Hematopoietic multipotent progenitor cell treated with erythropoietin and hydrocortisone succinate and interleukin-3 and kit ligand, for 6 days (in vitro differentiated cells): Measurements from ENCODE around the gene KCNT1.

ENCODE experiments used
- DNase-seq: peaks from one replicate; pipeline ENCODE4 v3.0.0-alpha.2; 2015

Gene KCNT1

DNA sequence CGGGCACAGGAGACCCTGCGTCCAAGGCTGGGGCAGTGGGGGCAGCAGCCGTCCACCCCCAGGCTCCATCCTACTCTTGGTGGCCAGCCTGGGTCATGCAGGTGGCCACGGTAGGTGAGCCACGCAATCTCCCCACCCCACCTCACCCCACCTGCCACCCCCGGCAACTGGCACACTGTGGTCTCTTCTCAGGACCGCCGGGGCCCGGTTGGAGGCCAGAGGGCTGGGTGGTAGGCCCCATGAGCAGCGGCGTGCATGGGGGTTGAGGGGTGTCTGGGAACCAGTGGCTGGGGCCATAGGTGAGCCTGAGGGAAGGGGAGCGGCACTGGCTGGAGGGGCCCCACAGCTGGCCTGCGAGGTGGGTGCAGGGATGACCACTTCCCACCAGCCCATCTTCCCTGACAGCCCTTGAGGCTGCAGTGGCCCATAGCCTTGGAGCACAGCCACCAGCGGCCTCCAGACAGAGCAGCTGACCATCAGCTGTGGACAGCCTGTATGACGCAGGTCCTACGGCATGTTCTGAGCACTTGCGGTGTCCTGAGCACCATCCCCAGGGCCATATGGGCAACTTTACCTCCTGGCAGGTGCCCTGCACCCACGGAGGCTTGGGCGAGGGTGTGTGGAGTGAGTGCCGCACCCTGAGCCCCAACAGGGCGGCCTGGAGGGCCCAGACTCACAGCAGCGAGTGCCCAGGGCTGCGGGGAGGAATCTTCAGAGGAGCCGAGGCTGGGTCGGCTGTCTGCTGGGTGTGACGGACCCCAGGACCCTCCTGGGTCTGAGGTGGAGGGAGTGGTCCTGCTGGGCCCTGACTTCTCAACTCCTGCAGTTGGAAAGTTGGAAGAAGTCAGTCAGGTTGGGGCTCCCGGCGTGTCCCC is 47.4 kb downstream of the KCNT1 start:
- DNase-seq, result no peak

DNA sequence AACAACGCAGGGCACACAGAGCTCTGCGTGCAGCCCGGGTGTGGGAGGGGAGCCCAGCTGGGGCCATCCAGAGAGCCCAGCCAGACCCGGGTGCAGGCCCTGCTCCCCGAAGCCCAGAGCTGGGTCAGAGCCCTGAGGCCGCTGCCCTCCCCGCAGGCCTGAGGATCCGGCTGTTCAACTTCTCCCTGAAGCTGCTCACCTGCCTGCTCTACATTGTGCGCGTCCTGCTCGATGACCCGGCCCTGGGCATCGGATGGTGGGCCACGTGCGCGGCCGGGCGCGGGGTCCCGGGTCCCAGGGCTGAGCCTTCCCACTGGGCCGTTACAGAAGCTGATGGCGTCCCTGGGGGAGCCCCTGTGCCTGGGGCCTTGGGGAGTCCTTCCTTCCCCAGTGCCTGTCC is 48.8 kb downstream of the KCNT1 start:
- DNase-seq, result no peak

DNA sequence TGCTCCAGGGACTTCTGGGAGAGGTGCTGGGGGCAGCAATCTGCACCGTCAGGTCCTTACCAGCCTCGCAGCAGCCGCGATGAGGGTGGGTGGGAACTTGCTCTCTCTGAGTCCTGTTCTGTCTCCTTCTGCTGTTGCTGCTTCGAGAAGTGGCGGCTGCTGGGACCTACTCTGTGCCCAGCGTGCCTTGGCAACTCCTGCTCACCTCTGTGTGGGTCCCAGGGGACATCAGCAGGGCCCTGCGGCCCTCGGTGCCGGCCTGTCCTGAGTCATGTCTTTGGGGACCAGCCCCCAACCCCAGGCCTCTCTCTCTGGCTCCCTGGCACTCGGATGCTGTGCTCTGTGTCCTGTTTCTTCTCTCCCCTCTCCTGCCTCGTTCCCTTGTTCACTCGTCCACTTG is 49.5 kb downstream of the KCNT1 start:
- no peak for DNase-seq

DNA sequence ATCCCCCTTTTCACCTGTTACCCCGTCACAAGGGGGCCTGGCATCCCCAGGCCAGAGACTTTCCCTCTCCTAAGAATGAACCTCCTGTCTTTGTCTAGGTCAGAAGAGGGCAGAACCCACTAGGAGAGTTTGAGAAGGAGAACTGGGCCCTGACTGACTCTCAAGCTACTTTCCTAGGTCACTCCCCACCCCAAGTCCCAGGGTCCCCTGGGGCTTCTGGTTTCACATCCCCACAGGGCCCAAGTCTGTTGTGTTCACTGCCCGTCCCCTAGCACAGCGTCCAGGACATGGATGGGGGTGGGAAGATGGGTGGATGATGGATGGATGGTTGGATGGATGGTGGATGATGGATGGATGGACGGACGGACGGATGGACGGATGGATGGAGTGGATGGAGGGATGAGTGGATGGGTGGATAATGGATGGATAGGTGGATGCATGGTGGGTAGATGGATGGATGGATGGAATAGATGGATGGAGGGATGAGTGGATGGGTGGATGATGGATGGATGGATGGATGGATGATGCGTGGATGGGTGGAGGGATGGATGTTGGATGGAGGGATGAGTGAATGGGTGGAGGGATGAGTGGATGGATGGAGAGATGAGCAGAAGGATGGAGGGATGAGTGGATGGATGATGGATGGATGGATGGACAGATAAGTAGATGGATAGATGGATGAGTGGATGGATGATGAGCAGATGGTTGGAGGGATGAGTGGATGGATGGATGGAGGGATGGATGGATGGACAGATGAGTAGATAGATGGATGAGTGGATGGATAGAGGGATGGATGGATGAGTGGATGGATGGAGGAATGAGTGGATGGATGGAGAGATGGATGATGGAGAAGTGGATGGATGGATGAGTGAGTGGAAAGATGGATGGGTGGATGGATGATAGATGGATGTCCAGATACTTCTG is 50.6 kb downstream of the KCNT1 start:
- no peak for DNase-seq

DNA sequence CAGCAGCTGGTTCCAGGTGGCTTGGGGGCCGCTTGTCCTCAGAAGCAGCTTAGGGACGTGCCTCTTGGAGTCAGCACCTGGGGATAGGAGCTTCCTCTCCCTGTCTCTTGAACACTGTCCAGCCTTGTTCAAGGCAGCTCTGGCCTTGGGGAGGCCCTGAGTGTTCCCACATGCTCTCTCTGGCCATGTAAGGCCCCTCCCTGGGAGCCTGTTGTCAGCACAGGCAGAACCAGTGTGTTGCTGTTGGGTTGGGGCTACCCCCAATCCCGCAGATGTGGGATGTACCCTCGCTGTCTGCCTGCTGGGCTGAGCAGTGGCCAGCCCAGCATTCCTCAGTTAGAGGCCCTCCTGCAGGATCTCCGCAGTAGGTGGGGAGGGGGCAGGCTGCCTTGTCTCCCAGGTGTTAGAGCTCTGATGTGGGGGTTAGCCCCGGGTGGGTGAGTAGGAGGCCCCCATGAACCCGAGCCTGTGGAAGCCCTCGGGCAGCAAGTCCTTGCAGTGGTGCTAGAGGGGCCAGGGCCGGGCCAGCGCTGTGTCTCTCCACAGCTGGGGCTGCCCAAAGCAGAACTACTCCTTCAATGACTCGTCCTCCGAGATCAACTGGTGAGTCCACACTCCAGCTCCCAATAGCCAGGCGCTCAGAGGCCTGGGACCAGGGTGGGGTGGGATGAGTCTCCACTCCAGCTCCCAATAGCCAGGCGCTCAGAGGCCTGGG is 51.6 kb downstream of the KCNT1 start:
- DNase-seq, result no peak

DNA sequence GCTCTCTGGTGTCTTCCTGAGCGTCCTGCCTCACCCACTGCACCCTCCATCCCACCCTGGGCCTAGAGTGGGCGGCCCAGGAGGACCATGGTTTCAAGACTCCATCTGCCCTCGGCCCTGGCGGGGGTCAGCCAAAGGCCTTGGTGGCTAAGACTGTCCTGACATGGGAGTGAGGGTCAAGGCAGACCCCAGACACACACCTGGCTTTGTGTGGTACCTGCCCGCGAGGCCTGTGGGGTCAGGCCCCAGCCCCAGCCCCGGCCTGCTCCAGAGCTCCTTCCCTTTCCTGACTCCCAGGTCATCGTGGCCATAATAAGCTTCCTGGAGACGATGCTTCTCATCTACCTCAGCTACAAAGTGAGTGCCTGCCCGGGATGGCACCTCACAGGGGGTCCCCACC is 54.6 kb downstream of the KCNT1 start:
- DNase-seq, result no peak

DNA sequence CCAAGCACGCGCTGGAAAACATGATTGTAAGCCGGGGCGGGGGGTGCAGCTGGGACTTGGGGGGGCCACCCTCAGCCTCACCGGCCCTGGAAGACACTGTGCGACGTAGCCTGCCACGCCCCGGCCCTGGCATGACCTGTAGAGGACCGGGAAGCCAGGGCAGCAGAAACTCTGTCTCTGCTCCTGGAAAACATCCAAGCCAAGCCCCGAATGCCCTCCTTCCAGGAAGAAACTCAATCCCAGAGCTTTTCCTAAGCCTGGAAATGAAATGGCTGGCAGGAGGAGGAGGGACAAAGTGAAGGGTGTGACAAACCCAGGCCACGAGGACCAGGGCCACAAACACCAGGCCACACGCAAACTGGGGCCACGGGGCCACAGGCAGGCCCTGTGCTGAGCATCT is 55.4 kb downstream of the KCNT1 start:
- DNase-seq, result no peak

DNA sequence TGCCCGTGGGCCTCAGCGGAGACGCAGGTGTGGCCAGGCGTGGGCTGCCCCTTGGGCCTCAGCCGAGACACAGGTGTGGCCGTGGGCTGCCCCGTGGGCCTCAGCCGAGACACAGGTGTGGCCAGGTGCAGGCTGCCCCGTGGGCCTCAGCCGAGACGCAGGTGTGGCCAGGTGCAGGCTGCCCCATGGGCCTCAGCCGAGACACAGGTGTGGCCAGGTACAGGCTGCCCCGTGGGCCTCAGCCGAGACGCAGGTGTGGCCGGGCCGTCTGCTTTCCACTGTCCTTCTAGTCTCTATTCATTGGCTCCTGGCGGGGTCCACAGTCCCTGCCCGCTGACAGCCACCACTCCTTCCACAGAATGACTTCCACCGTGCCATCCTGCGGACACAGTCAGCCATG is 56.1 kb downstream of the KCNT1 start:
- no peak for DNase-seq

DNA sequence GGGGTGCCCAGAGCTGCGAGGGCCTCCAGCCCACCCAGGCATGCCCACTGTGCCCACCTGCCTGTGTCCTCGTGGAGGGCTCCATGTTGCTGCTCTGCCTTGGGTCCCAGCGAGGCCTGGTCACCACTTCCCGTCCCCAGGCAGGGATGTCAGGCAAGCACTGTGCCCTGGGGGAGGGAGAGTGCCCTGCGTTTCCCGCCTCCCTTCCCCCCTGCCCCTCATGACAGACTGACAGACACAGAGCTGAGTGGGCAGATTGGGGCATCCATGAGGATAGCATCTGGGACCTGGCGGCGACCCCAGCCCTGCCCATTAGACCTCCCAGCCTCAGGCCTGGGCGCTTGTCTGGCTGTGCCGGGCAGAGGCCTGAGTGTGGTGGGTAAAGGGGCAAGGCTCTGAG is 56.9 kb downstream of the KCNT1 start:
- no peak for DNase-seq

DNA sequence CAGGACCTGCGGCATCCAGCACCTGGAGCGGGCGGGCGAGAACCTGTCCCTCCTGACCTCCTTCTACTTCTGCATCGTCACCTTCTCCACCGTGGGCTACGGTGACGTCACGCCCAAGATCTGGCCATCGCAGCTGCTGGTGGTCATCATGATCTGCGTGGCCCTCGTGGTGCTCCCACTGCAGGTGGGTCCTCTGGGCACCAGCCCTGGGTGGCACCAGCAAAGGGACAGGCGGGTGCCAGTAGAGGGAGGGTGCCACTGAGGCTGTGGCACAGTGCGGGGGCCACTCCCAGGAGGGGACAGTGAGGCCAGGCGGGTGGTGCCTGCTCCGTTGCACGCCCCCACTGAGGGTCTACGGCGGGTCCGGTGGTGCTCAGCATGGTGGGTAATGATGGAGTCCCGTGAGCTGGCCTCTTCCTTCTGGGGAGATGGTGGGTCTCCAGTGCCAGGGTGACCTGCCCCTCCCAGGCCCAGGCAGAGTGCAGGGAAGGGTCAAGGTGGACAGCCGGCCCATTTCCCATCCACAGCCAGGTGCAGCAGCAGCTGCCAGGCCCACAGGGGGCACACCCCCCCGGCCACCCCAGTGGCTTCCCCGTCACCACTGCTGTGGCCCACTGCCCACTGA is 57.8 kb downstream of the KCNT1 start:
- DNase-seq, result no peak

DNA sequence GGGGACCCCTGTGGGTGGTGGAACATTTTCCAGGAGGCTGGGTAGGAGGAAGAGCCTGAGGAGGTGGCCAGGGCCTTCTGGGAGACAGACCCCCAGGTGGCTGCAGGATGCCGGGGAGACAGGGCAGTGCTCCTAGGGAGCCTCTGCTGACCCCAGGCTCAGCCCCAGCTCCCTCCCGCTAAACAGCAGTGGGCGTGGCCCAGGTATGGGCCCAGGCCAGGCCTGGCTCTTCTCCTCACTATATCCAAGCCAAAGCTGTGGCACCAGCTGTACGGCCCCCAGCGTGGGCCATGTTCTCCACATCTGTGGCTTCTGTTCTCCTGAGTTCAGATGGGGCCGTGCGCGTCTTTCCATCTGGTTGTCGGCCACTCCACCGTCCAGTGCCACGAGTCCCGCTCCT is 58.5 kb downstream of the KCNT1 start:
- no peak for DNase-seq

DNA sequence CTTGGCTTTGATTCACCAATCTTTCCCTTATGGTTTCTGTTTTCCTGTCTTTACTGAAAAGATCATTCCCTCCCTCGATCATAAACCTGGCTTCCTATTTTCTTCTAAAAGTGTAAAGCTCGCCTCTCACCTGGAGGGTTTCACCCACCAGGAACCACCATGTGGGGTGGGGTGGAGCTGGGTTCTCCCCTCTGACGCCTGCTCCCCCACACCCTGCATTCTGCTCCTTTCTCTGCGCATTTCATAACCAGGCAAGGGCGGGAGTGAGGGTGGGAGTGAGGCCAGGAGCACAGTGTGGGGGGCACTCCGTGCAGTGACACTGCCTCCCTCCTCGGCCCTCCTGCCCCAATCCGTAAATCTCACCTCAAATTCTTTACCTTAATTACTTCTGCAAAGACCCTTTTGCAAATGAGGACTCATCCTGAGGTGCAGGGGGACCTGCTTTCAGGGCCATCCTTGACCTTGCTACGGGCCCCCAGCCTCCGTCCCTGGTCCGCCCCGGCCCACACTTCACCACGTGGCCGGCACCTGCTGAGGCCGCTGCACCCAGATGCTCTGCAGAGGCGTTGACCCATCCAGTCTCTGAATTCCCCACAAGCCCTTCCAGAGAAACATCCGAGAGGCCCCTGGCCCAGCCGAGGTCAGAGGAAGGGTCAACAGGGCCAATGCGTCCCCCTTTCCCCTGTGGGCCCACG is 59.3 kb downstream of the KCNT1 start:
- no peak for DNase-seq

DNA sequence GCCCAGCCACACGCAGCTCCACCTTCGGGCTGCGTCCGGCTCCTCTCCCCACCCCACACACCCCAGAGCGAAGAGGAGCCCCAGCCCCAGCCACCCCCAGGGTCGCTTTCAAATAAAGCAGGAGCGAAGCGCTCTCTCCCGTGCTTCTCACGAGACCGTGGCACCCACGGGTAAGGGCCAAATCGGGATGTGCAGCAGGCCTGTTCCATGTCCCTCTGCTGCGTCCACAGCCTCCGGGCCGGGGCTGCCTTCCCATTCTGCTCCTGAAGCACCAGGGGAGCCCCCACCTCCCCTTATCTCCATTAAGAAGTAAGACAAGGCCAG is 59.8 kb downstream of the KCNT1 start:
- no peak for DNase-seq

DNA sequence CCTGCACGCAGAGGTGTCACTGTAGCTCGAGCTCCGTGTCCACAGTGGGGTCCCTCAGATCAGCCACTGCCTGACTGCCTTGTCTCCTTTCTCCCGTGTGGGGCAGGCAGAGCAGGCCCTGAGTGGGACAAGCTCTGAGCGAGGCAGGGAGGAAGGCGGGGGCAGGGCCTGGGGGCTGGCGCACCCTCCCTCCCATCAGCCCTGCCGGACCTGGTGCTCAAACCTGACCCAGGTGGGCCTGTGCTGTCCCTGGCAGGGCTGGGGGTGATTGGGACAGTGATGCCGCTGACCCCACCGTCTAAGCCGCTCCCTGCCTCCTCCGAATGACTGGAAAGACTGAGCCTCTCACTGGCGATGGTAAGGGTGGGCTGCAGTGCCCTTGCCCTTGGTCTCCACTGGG is 60.9 kb downstream of the KCNT1 start:
- no peak for DNase-seq

DNA sequence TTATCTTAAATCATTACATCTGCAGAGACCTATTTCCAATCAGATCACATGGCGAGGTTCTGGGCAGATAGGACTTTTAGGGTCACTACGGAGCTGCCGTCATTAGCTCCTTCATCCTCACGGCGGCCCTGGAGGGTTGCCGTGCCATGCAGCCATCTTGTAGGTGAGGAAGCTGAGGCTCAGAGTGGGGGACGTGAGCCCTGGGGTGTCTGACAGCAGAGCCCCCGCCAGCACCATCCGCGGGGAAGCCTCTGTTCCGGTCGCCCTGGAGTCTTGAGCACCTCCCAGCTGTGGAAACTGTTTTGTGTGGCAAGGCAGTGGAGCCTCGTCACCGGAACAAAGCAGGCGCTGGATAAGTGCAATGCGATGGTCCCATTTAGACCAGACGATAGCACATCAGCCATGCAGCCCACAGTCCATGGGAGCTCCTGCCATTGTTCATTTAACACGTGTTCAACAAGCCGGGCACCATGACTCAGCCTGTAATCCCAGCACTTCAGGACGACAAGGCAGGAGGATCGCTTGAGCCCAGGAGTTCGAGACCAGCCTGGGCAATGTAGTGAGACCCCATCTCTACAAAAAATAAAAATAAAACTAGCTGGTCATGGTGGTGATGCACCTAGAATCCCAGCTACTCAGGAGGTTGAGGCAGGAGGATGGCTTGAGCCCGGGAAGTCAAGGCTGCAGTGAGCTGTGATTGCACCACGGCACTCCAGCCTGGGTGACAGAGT is 61.9 kb downstream of the KCNT1 start:
- DNase-seq, result no peak

DNA sequence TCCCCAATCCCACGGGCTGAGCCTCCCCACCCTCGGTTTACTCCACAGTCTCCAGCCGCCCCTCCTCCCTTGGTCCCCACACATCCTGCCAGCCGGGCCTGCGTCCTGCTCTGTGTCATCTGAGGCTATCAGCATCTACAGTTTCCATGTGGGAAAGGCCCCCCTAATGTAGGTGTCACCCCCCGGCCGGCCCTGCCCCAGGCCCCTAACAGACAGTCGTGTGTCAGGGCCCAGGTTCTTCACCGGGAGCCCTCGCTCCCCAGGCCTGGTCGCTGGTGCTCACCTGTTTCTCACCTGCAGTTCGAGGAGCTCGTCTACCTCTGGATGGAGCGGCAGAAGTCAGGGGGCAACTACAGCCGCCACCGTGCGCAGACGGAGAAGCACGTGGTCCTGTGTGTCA is 62.7 kb downstream of the KCNT1 start:
- no peak for DNase-seq

DNA sequence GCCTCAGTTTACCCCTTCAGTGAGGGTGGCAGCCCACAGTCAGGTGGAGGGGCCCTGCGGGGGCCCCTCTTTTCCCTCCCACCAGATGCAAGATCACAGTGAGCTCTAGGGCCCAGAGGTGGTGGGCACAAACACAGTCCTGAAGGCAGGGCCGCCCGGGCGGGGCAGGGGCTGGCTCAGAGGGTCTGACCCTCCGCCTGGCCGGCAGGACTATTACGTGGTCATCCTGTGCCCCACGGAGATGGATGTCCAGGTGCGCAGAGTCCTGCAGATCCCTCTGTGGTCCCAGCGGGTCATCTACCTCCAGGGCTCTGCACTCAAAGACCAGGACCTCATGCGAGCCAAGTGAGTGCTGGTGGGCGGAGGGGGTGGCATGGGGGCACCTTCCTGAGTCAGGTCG is 63.4 kb downstream of the KCNT1 start:
- DNase-seq, result no peak

DNA sequence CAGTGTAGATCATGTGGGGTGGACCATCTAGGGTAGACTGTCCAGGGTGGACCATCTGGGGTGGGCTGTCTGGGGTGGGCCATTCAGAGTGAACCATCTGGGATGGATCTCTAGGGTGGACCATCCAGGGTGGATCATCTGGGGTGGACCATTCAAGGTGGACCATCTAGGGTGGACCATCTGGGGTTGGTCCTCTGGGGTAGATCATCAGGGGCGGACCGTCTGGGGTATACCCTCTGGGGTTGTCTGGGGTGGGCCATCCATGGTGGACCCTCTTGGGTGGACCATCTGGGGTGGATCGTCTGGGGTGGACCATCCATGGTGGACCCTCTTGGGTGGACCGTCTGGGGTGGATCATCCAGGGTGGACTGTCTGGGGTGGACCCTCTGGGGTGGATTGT is 64.3 kb downstream of the KCNT1 start:
- DNase-seq, result no peak

DNA sequence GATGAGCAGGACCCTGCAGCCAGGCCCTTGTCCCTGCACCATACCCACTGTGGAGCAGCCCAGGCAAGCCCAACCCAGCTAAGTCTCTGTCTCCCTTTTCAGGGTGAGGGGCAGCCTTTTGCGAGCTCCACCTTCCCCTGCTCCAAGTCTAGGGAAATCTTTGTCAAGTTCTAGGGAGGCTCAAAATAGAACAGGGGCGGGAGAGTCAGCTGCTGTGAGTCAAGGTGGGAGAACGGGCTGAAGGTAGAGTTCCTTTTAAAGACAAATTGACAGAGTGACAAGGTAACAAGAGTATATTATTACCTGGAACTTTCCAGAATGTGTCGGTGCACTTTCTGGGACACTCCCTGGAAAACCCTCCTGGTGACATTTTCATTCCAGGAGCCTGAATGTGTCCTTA is 64.7 kb downstream of the KCNT1 start:
- DNase-seq, result no peak

DNA sequence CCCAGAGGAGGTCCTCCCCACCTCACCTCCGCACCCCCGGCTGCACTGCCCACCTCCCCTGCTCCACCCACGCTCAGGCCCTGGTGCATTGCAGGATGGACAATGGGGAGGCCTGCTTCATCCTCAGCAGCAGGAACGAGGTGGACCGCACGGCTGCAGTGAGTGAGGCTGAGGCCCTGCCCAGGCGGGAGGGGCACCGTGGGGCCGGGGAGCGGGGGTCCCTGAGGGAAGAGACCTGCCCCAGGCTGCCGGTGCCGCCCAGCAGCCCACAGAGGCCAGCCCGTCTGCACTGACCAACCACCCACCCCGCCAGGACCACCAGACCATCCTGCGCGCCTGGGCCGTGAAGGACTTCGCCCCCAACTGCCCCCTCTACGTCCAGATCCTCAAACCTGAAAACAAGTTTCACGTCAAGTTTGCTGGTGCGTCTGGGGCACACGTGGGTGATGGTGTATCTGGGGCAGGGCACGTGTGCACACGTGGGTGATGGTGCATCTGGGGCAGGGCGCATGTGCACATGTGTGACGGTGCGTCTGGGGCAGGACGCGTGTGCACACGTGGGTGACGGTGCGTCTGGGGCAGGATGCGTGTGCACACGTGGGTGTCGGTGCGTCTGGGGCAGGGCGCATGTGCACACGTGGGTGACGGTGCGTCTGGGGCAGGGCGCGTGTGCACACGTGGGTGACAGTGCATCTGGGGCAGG is 66.7 kb downstream of the KCNT1 start:
- no peak for DNase-seq
